Karpas-422 (cell line): ENCODE results near the gene BRI3. TPM values are rescaled to one million over a fixed set of nuclear protein-coding genes. Genes with fewer than 3 reads are reported as not detected.
A peak's percentile ranks its signal among the peaks of the same experiment; 100 is the strongest.

ENCODE experiments used
- DNase-seq: peaks from one replicate; pipeline ENCODE4 v3.0.0-alpha.2; 2015
- H2AFZ ChIP-seq: fragments of 200-600 bp; sonication (generic); 2 replicates; pipeline ENCODE4 v1.6.1; 2014; ENCODE audit warnings: antibody characterized with exemption, low read length, mixed read lengths
- H3K27ac ChIP-seq: fragments of 200-600 bp; sonication (generic); 2 replicates; pipeline ENCODE4 v1.5.1; 2014; ENCODE audit warnings: mild to moderate bottlenecking, low read length, moderate library complexity
- H3K27me3 ChIP-seq: fragments of 200-600 bp; sonication (generic); 2 replicates; pipeline ENCODE4 v1.6.1; 2014; ENCODE audit warnings: low read length, mixed read lengths
- H3K36me3 ChIP-seq: fragments of 200-600 bp; sonication (generic); 2 replicates; pipeline ENCODE4 v1.6.1; 2014; ENCODE audit warnings: low read length, mixed read lengths; ENCODE audit not compliant: insufficient read depth
- H3K4me1 ChIP-seq: fragments of 200-600 bp; sonication (generic); 2 replicates; pipeline ENCODE4 v1.6.1; 2014; ENCODE audit warnings: mild to moderate bottlenecking, low read length, mixed read lengths
- H3K4me2 ChIP-seq: fragments of 200-600 bp; sonication (generic); 2 replicates; pipeline ENCODE4 v1.6.1; 2014; ENCODE audit warnings: low read length, low read depth, mild to moderate bottlenecking; ENCODE audit not compliant: poor library complexity, severe bottlenecking
- H3K4me3 ChIP-seq: fragments of 200-600 bp; sonication (generic); 2 replicates; pipeline ENCODE4 v1.5.1; 2014; ENCODE audit warnings: mild to moderate bottlenecking, antibody characterized with exemption, low read length, mixed read lengths
- H3K79me2 ChIP-seq: fragments of 200-600 bp; sonication (generic); 2 replicates; pipeline ENCODE4 v1.6.1; 2014; ENCODE audit warnings: mild to moderate bottlenecking, low read length, mixed read lengths
- H3K9ac ChIP-seq: fragments of 200-600 bp; sonication (generic); 2 replicates; pipeline ENCODE4 v1.6.0; 2014; ENCODE audit warnings: low read length
- H3K9me2 ChIP-seq: fragments of 200-600 bp; sonication (generic), shearing (Covaris generic); replicated peaks from 2 replicates; pipeline ENCODE4 v1.6.0; 2014; ENCODE audit warnings: mild to moderate bottlenecking, low read length, moderate library complexity; ENCODE audit not compliant: insufficient read depth
- H3K9me3 ChIP-seq: fragments of 300-700, 200-600 bp; sonication (generic); 2 replicates; pipeline ENCODE4 v1.6.1; 2014; ENCODE audit warnings: low read length, mixed read lengths
- H4K20me1 ChIP-seq: fragments of 200-600 bp; sonication (generic); 2 replicates; pipeline ENCODE4 v1.6.1; 2014; ENCODE audit warnings: mild to moderate bottlenecking, antibody characterized with exemption, low read length, low read depth; ENCODE audit not compliant: insufficient read depth
- total RNA-seq: library from RNA; depleted of rRNA; stranded (reverse); fragments of >200 nt; shearing (Covaris generic); gene quantifications from 2 replicates; pipeline ENCODE4 v1.2.3, GENCODE V29; 2014; ENCODE audit warnings: low replicate concordance

Gene BRI3
- total RNA-seq, 1 experiment from 2014 or later: 34.7 TPM

DNA sequence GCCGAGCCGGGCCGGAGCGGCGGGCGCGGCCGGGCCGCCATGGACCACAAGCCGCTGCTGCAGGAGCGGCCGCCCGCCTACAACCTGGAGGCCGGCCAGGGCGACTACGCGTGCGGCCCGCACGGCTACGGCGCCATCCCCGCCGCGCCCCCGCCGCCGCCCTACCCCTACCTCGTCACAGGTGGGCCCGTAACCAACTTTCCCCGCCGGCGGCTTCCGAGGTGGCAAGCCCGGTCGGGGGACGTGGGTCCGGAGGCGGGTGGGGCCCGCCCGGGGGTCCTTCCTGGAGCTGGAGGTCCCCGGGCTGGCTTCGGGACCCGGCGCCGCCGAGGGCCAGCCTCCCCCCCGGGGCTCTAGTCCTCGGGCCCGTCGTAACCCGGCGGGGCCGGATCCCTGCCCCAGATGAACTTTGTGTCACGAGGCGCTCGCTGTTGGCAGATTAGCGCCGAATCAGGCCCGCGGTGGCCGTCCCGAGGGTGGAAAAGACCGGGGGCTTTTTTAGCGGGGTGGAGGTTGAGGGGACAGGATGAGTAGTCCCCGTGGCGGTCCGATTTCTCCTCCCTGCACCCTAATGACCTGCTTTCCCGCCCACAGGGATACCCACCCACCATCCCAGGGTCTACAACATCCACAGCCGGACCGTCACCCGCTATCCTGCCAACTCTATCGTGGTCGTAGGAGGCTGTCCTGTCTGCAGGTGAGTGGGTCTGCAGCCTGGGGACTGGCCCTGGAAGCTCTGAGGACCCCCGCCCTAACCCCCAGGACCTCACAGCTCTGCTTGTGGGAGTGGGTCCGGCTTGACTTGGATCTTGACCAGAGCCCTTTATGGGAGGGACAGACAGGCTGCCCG lies 496 bp downstream of the BRI3 start:
- Histone ChIP-seq H3K4me2 (peak overlapping the region; percentile 81), H3K4me3 (peak overlapping the region; percentile 73), H3K36me3 (no peaks in the 10 kb centered on the region), H3K27me3 (no peaks in the 10 kb centered on the region), H3K27ac (no peak overlapping the region), H4K20me1 (peaks cover 9% of the 10 kb centered on the region), H2AFZ (peak overlapping the region; percentile 48; the same call in 1 of the 2 replicates), H3K9me3 (no peaks in the 10 kb centered on the region), H3K79me2 (no peaks in the 10 kb centered on the region), H3K9me2 (no peaks in the 10 kb centered on the region), H3K4me1 (peaks cover 18% of the 10 kb centered on the region), H3K9ac (peak overlapping the region; percentile 77)
- peak; percentile 48 for DNase-seq

DNA sequence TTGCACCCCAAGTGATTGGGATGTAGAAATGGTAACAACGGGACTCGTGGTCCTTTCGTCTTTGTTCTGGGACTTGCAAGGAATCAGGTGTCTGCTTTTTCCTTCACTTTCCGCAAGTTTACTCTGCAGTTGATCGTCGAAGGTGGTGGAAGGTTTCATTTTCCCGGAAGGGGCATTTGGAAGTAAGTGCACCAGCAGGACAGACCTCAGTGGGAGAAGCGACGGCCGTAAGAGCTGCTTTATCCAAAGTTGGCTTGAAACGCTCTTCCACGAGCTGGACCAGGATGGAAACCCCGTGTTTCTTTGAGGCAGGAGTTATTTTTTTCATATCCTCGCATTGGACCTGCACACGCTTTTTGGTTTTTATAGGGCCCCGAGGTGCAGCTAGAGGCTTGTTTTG lies 1.2 kb downstream of the BRI3 start:
- H3K4me3 ChIP-seq: peak overlapping the region; percentile 73; the same call in 1 of the 2 replicates
- no peaks in the 10 kb centered on the region for H3K27me3 ChIP-seq
- no peak overlapping the region for H2AFZ ChIP-seq
- H3K36me3 ChIP-seq: no peaks in the 10 kb centered on the region
- H3K9ac ChIP-seq: no peak overlapping the region
- H3K27ac ChIP-seq: no peak overlapping the region
- no peaks in the 10 kb centered on the region for H3K9me3 ChIP-seq
- H3K9me2 ChIP-seq: no peaks in the 10 kb centered on the region
- H3K79me2 ChIP-seq: no peaks in the 10 kb centered on the region
- peaks cover 13% of the 10 kb centered on the region for H4K20me1 ChIP-seq
- H3K4me2 ChIP-seq: peak overlapping the region; percentile 81
- H3K4me1 ChIP-seq: peaks cover 18% of the 10 kb centered on the region
- DNase-seq: no peak

GRCh38 chr7:98283127-98283886 lies 1.8 kb downstream of the BRI3 start:
- Histone ChIP-seq H3K9ac (no peak overlapping the region), H3K79me2 (no peaks in the 10 kb centered on the region), H3K27ac (no peak overlapping the region), H4K20me1 (peaks cover 13% of the 10 kb centered on the region), H3K9me2 (no peaks in the 10 kb centered on the region), H3K4me2 (no peak overlapping the region), H3K36me3 (no peaks in the 10 kb centered on the region), H3K4me1 (peaks cover 18% of the 10 kb centered on the region), H3K9me3 (no peaks in the 10 kb centered on the region), H2AFZ (no peak overlapping the region), H3K4me3 (no peak overlapping the region), H3K27me3 (no peaks in the 10 kb centered on the region)
- peak; percentile 58 for DNase-seq

DNA sequence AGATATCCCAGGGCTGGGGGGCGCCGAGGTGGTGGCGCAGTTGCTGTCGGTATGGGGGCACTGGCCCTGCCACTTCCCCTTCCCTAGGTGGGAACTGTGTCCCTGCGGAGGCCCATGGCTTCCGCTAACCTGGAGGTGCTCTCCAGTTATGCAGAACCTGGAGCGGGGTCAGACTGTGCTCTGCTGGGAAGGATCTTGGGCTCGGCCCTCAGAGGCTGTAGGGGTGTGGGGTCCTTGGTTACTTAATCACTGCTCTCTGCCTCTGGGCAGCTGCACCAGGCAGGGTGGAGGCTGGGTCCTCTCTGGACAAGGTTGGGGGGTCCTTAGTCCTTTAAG lies 2.4 kb downstream of the BRI3 start:
- Histone ChIP-seq H3K4me2 (no peak overlapping the region), H3K79me2 (no peaks in the 10 kb centered on the region)

DNA sequence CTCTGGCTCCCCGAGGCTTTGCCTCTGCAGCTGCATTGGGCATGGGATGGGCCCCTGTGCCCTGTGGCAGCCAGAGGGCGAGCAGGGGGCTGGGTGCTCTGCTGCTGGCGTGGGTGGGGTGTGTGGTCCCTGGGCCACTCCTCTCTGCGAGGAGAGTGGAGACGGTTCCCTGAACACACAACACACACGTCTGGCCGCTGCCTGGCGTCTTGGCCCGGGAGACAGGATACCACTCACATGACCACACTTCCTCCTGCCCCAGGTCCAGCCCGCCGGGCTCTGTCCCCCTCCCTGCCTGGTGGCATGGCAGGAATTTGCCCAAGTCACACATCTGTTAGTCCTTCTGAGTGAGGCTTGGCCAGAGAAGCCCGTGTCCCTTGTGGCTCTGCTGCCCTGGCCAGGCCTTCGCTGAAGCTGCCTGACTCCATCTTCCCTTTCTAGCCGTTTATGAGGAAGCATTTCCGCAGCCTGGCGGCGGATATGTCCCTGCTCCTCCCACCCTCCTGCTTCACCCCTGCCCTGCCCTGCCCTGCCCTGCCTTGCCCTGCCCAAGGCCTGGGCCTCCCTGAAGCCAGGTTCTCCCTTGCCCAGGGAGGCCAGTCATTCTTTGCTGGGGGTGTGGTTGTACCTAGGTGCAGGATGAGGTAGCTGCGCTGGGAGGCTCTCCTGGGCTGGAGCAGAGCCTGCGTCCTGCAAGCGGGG lies 3.0 kb downstream of the BRI3 start:
- H3K9ac ChIP-seq: no peak overlapping the region
- H3K4me1 ChIP-seq: peaks cover 18% of the 10 kb centered on the region

More for the DNA sequence above, 2.4 kb downstream of the BRI3 start:
- Histone ChIP-seq H3K9me2 (no peaks in the 10 kb centered on the region), H3K27ac (no peak overlapping the region), H3K36me3 (no peaks in the 10 kb centered on the region), H3K9me3 (no peaks in the 10 kb centered on the region), H3K4me1 (peaks cover 18% of the 10 kb centered on the region), H3K9ac (no peak overlapping the region), H3K4me3 (no peak overlapping the region), H2AFZ (no peak overlapping the region), H3K27me3 (no peaks in the 10 kb centered on the region), H4K20me1 (peaks cover 13% of the 10 kb centered on the region)
- no peak for DNase-seq

DNA sequence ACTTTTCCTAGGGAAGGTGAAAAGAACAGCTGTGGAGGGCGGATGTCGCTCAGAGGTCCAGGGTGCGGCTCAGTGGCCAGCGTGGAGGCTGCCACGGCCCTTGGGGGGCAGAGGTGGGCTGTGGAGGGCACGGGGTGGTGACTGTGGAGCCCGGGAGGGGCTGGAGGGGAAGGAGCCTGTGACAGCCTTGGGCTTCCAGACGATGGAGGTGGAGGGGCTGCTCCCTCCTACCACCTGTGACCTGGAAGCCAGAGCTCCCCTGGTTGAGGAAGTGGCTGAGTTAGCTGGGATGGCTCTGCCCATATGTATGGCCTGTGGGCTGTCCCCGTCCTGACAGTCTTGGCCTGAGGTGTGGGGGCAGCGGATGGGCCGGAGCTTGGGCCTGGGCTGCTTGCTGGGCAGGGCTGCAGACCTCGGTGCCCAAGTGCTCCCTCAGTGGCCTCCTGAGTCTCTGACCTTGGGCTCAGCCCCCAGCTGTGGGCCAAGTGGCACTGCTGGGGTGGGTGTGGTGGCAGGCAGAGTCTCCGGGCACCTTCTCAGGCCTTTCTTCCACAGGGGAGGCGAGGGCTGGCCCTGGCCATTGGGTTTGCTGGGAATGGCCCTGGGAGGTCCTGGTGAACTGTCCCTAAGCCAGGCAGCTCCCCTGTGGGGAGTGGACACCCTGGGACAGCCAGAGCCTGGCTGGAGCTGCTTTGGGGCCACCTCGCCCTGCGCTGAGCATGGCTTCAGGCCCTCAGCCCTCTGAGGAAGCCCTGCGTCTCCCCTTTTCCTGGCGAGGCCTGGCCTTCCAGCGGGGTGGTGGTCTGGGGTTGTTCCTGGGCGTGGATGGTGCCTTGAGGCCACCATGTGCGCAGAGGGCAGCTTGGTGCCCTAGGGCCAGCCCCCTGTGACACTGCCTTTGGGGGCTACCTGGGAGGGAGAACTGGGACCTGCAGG lies 3.9 kb downstream of the BRI3 start:
- Histone ChIP-seq H3K4me1 (peaks cover 18% of the 10 kb centered on the region), H2AFZ (no peak overlapping the region), H3K4me2 (no peak overlapping the region), H4K20me1 (peaks cover 16% of the 10 kb centered on the region), H3K36me3 (no peaks in the 10 kb centered on the region), H3K79me2 (no peaks in the 10 kb centered on the region), H3K9me2 (no peaks in the 10 kb centered on the region), H3K27ac (no peak overlapping the region), H3K9ac (no peak overlapping the region), H3K4me3 (no peak overlapping the region), H3K9me3 (no peaks in the 10 kb centered on the region), H3K27me3 (no peaks in the 10 kb centered on the region)
- no peak for DNase-seq

More for the DNA sequence above, 3.0 kb downstream of the BRI3 start:
- Histone ChIP-seq H4K20me1 (peaks cover 16% of the 10 kb centered on the region), H3K36me3 (no peaks in the 10 kb centered on the region), H3K4me3 (no peak overlapping the region), H2AFZ (no peak overlapping the region), H3K9me3 (no peaks in the 10 kb centered on the region), H3K79me2 (no peaks in the 10 kb centered on the region), H3K9me2 (no peaks in the 10 kb centered on the region), H3K27me3 (no peaks in the 10 kb centered on the region), H3K27ac (no peak overlapping the region), H3K4me2 (no peak overlapping the region)
- no peak for DNase-seq

GRCh38 chr7:98286093-98286539 lies 4.6 kb downstream of the BRI3 start:
- H4K20me1 ChIP-seq: peaks cover 16% of the 10 kb centered on the region
- H3K36me3 ChIP-seq: no peaks in the 10 kb centered on the region
- no peak overlapping the region for H2AFZ ChIP-seq
- no peaks in the 10 kb centered on the region for H3K9me3 ChIP-seq
- H3K27me3 ChIP-seq: no peaks in the 10 kb centered on the region
- no peak overlapping the region for H3K27ac ChIP-seq
- no peaks in the 10 kb centered on the region for H3K79me2 ChIP-seq
- H3K4me2 ChIP-seq: no peak overlapping the region
- peaks cover 12% of the 10 kb centered on the region; the same call in 1 of the 2 replicates for H3K4me1 ChIP-seq
- H3K4me3 ChIP-seq: no peak overlapping the region
- DNase-seq: no peak
- H3K9me2 ChIP-seq: no peaks in the 10 kb centered on the region
- H3K9ac ChIP-seq: no peak overlapping the region
